H7 (cell line): ENCODE results near the gene OASL. TPM values are rescaled to one million over a fixed set of nuclear protein-coding genes. Genes with fewer than 3 reads are reported as not detected.

ENCODE experiments used
- DNase-seq: peaks from one replicate; pipeline ENCODE4 v3.0.0; 2012
- H3K27me3 ChIP-seq: 2 replicates; pipeline ENCODE4 v1.6.0; 2011; ENCODE audit warnings: mild to moderate bottlenecking, low read length; ENCODE audit not compliant: control insufficient read depth, insufficient read depth
- H3K36me3 ChIP-seq: replicated peaks from 2 replicates; pipeline ENCODE4 v1.5.1; 2011; ENCODE audit warnings: low read length; ENCODE audit not compliant: control insufficient read depth, insufficient read depth
- H3K4me3 ChIP-seq: 2 replicates; pipeline ENCODE4 v1.5.1; 2011; ENCODE audit warnings: low read depth, mild to moderate bottlenecking, control low read depth, low read length, moderate library complexity; ENCODE audit not compliant: insufficient read depth
- total RNA-seq: library from RNA; depleted of rRNA; stranded (reverse); fragments of >200 nt; shearing (Covaris generic); gene quantifications from 2 replicates; pipeline ENCODE4 v1.2.3, GENCODE V29; 2014

The OASL gene
- total RNA-seq, 1 experiment from 2014 or later = not detected

- Histone ChIP-seq H3K4me3 (no peak overlapping the region), H3K27me3 (peaks cover 3% of the 10 kb centered on the region; the same call in 1 of the 2 replicates), H3K36me3 (no peaks in the 10 kb centered on the region)
- DNase-seq = no peak
These were observed 4.3 kb downstream of the OASL start for GRCh38 chr12:121034616-121035305.

- Histone ChIP-seq H3K27me3 (peaks cover 3% of the 10 kb centered on the region; the same call in 1 of the 2 replicates), H3K36me3 (no peaks in the 10 kb centered on the region), H3K4me3 (no peak overlapping the region)
- no peak for DNase-seq
These were observed 5.3 kb downstream of the OASL start for GRCh38 chr12:121033625-121034349.

- Histone ChIP-seq H3K4me3 (no peak overlapping the region), H3K36me3 (no peaks in the 10 kb centered on the region), H3K27me3 (no peaks in the 10 kb centered on the region)
- no peak for DNase-seq
These were observed 8.4 kb downstream of the OASL start for GRCh38 chr12:121030576-121031212.

- no peaks in the 10 kb centered on the region for H3K27me3 ChIP-seq
- no peaks in the 10 kb centered on the region for H3K36me3 ChIP-seq
- H3K4me3 ChIP-seq = no peak overlapping the region
- peak; percentile 36 for DNase-seq
These were observed 12.6 kb downstream of the OASL start for GRCh38 chr12:121026274-121027045.

GRCh38 chr12:121025442-121026226, 13.4 kb downstream of the OASL start:
- Histone ChIP-seq H3K4me3 (no peak overlapping the region), H3K27me3 (no peaks in the 10 kb centered on the region), H3K36me3 (no peaks in the 10 kb centered on the region)
- DNase-seq = no peak

GRCh38 chr12:121023799-121024198, 15.2 kb downstream of the OASL start:
- DNase-seq = no peak
- Histone ChIP-seq H3K4me3 (no peak overlapping the region), H3K27me3 (no peaks in the 10 kb centered on the region), H3K36me3 (no peaks in the 10 kb centered on the region)

GRCh38 chr12:121022713-121023112, 16.3 kb downstream of the OASL start:
- DNase-seq = no peak
- H3K4me3 ChIP-seq = no peak overlapping the region
- H3K27me3 ChIP-seq = no peaks in the 10 kb centered on the region
- no peaks in the 10 kb centered on the region for H3K36me3 ChIP-seq

GRCh38 chr12:121021754-121022153, 17.3 kb downstream of the OASL start:
- H3K27me3 ChIP-seq = no peaks in the 10 kb centered on the region
- H3K4me3 ChIP-seq = no peak overlapping the region
- no peak for DNase-seq
- H3K36me3 ChIP-seq = no peaks in the 10 kb centered on the region

- no peak for DNase-seq
- H3K4me3 ChIP-seq = no peak overlapping the region
These were observed 20.0 kb downstream of the OASL start for GRCh38 chr12:121018860-121019617.

GRCh38 chr12:121017966-121018491, 21.0 kb downstream of the OASL start:
- DNase-seq = no peak
- Histone ChIP-seq H3K27me3 (no peaks in the 10 kb centered on the region), H3K36me3 (no peaks in the 10 kb centered on the region), H3K4me3 (no peak overlapping the region)

More at GRCh38 chr12:121018860-121019617, 20.0 kb downstream of the OASL start:
- H3K27me3 ChIP-seq = no peaks in the 10 kb centered on the region
- H3K36me3 ChIP-seq = no peaks in the 10 kb centered on the region

GRCh38 chr12:121015825-121016766, 22.9 kb downstream of the OASL start, which contains the start of gene C12orf43:
C12orf43 (minus strand) TSS chr12:121016487; CDS start chr12:121016474, 13 bp downstream.
- peak; percentile 92 for DNase-seq

GRCh38 chr12:121013715-121014114, 25.3 kb downstream of the OASL start:
- Histone ChIP-seq H3K36me3 (peaks cover 10% of the 10 kb centered on the region), H3K27me3 (no peaks in the 10 kb centered on the region), H3K4me3 (no peak overlapping the region)
- DNase-seq = no peak

More at GRCh38 chr12:121015825-121016766, 22.9 kb downstream of the OASL start, which contains the start of gene C12orf43:
- Histone ChIP-seq H3K36me3 (no peaks in the 10 kb centered on the region; the same call in 1 of the 2 replicates), H3K4me3 (peak within 1 kb of the TSS; percentile 74), H3K27me3 (no peaks in the 10 kb centered on the region)
